ENCODE measurements around the gene TRAF2. TPM values are rescaled to one million over a fixed set of nuclear protein-coding genes. Genes with fewer than 3 reads are reported as not detected.

Gene TRAF2
- total and polyA plus RNA-seq, 2 of the 13 experiments (the other 11 are each of a cell fraction or from before 2014, with no cell fraction given), result 12.4 to 13.6 TPM

GRCh38 chr9:136890661-136891060 lies 4.3 kb downstream of the TRAF2 start:
- Histone ChIP-seq H4K20me1 (ENCODE audit: insufficient read depth, low read length) (0 out of 2 replicates have a peak, but pooled peaks cover 10% of the 10 kb centered on the region), H3K4me1 (ENCODE audit: insufficient read depth, low read length) (peaks cover 15% of the 10 kb centered on the region), H3K4me2 (ENCODE audit: low read depth, low read length) (no peak overlapping the region), H3K27me3 (ENCODE audit: control insufficient read depth in 1 of 2, insufficient read depth in 2 of 2, low read length in 2 of 2) (no peaks in the 10 kb centered on the region), H3K36me3 (replicated peaks in 1 of 2; ENCODE audit: control insufficient read depth in 1 of 2, insufficient read depth in 2 of 2, low read length in 2 of 2) (peaks cover 1 to 22% of the 10 kb centered on the region in 2 experiments; a peak in 4 of 5 replicates), H3K27ac (ENCODE audit: extremely low read length, insufficient read depth, low read length) (no peak overlapping the region), H3K9ac (ENCODE audit: insufficient read depth, low read depth, low read length) (no peak overlapping the region), H3K4me3 (replicated peaks in 1 of 3; ENCODE audit: insufficient read depth in 1 of 3, low read depth in 2 of 3, low read length in 3 of 3) (no peak overlapping the region), H3K79me2 (ENCODE audit: insufficient read depth, low read length) (peaks cover 75% of the 10 kb centered on the region), H3K9me3 (ENCODE audit: low read length) (no peaks in the 10 kb centered on the region), H2AFZ (ENCODE audit: low read length) (no peak overlapping the region)
- intact Hi-C loops (cut with micrococcal nuclease; ENCODE audit: unreplicated experiment) (no loop called here), in situ Hi-C loops (cut with HindIII; ENCODE audit: extremely low pct_ligation_motif_present, low pct_unique_long_range_greater_than_20kb) (no loop called here)
- ATAC-seq, result no peak
- TF ChIP-seq ZNF770 (CRISPR knock-in tag; IDR thresholded peaks at IDR 0.05), result peak; percentile 66; the same call in 1 of the 2 replicates
- TF ChIP-seq GABPB1 (CRISPR knock-in tag; IDR thresholded peaks at IDR 0.05), result no peak
- ChIA-PET POLR2A (no interaction called here), CTCF (ENCODE audit: low intra/inter-chr PET ratio, low total read pairs) (no interaction called here)
- no peak for DNase-seq (ENCODE audit: low spot score)
- WGBS (ENCODE audit: low lambda C conversion rate), result 69% methylated on average over 5 of the region's 13 CpGs
- BruUV-seq (replicated peaks), result no TSS peak
- no peak for FAIRE-seq

GRCh38 chr9:136896027-136896426 lies 9.7 kb downstream of the TRAF2 start:
- no peak for DNase-seq (ENCODE audit: low spot score)
- H3K4me3 ChIP-seq (replicated peaks in 1 of 3; ENCODE audit: insufficient read depth in 1 of 3, low read depth in 2 of 3, low read length in 3 of 3), result no peak overlapping the region
- H4K20me1 ChIP-seq (ENCODE audit: insufficient read depth, low read length), result peaks cover 8% of the 10 kb centered on the region
- peaks cover 54% of the 10 kb centered on the region for H3K79me2 ChIP-seq (ENCODE audit: insufficient read depth, low read length)
- no peak overlapping the region for H3K27ac ChIP-seq (ENCODE audit: extremely low read length, insufficient read depth, low read length)
- H3K9ac ChIP-seq (ENCODE audit: insufficient read depth, low read depth, low read length), result peak overlapping the region; percentile 5; the same call in 1 of the 2 replicates
- ChIA-PET CTCF (ENCODE audit: low intra/inter-chr PET ratio, low total read pairs) (no interaction called here), POLR2A (interaction anchor here (0.6 to 1.5 kb wide), 3 partner anchors 10 to 52 kb away, joined by 3 read pairs; partner anchors contain the start of gene TRAF2)
- H2AFZ ChIP-seq (ENCODE audit: low read length), result no peak overlapping the region
- WGBS (ENCODE audit: low lambda C conversion rate), result 86% methylated on average over 7 of the region's 11 CpGs
- in situ Hi-C loops (cut with HindIII; ENCODE audit: extremely low pct_ligation_motif_present, low pct_unique_long_range_greater_than_20kb), result no loop called here
- H3K4me2 ChIP-seq (ENCODE audit: low read depth, low read length), result no peak overlapping the region
- no peak for ATAC-seq
- BruUV-seq (replicated peaks), result no TSS peak
- intact Hi-C loops (cut with micrococcal nuclease; ENCODE audit: unreplicated experiment), result no loop called here
- H3K9me3 ChIP-seq (ENCODE audit: low read length), result no peaks in the 10 kb centered on the region
- FAIRE-seq, result no peak
- H3K27me3 ChIP-seq (ENCODE audit: control insufficient read depth in 1 of 2, insufficient read depth in 2 of 2, low read length in 2 of 2), result no peaks in the 10 kb centered on the region
- TF ChIP-seq ZNF770 (CRISPR knock-in tag; IDR thresholded peaks at IDR 0.05) (no peak), AGO2 (optimal IDR thresholded peaks at IDR 0.05; ENCODE audit: low read depth, low read length) (peak; percentile 31)
- peaks cover 14 to 38% of the 10 kb centered on the region in 2 experiments for H3K36me3 ChIP-seq (replicated peaks in 1 of 2; ENCODE audit: control insufficient read depth in 1 of 2, insufficient read depth in 2 of 2, low read length in 2 of 2)
- peaks cover 9% of the 10 kb centered on the region for H3K4me1 ChIP-seq (ENCODE audit: insufficient read depth, low read length)
